Endothelial cell of umbilical vein (primary cell): Measurements from ENCODE around the gene GADD45GIP1.

ENCODE experiments used
- CTCF ChIP-seq, 2 donors: IDR thresholded peaks; 1 replicate in 1 of 2; 2 replicates in 1 of 2; pipeline ENCODE4 v1.5.1; 2011; ENCODE audit warnings: low read length in 2 of 2, mild to moderate bottlenecking in 2 of 2, moderate library complexity in 2 of 2, control low read depth in 1 of 2, inconsistent platforms in 1 of 2, low read depth in 1 of 2; ENCODE audit not compliant: insufficient read depth in 1 of 2; ENCODE audit errors: extremely low read depth in 1 of 2
- EZH2 ChIP-seq: IDR thresholded peaks from 2 replicates; pipeline ENCODE4 v1.6.1; 2012; ENCODE audit warnings: borderline replicate concordance, low read depth, mild to moderate bottlenecking, moderate library complexity, low read length, inconsistent platforms; ENCODE audit not compliant: severe bottlenecking
- POLR2A ChIP-seq: IDR thresholded peaks from 2 replicates; pipeline ENCODE4 v1.6.1; 2012; ENCODE audit warnings: low read depth, mild to moderate bottlenecking, control low read depth, low read length

- TF ChIP-seq CTCF (IDR thresholded peaks at IDR 0.05; ENCODE audit: extremely low read depth in 1 of 2, insufficient read depth in 1 of 2, low read depth in 1 of 2, low read length in 2 of 2) (no peak), EZH2 (no peak), POLR2A (no peak)
Measured at GRCh38 chr19:12954612-12954962, 2.4 kb downstream of the GADD45GIP1 start.
